SIG-M5 (cell line): ENCODE measurements around the gene LCP2.
A peak's percentile ranks its signal among the peaks of the same experiment; 100 is the strongest.

Experiments used
- DNase-seq: peaks from one replicate; lab custom pipeline; 2025; lab: John Stamatoyannopoulos, UW

Gene LCP2

DNA sequence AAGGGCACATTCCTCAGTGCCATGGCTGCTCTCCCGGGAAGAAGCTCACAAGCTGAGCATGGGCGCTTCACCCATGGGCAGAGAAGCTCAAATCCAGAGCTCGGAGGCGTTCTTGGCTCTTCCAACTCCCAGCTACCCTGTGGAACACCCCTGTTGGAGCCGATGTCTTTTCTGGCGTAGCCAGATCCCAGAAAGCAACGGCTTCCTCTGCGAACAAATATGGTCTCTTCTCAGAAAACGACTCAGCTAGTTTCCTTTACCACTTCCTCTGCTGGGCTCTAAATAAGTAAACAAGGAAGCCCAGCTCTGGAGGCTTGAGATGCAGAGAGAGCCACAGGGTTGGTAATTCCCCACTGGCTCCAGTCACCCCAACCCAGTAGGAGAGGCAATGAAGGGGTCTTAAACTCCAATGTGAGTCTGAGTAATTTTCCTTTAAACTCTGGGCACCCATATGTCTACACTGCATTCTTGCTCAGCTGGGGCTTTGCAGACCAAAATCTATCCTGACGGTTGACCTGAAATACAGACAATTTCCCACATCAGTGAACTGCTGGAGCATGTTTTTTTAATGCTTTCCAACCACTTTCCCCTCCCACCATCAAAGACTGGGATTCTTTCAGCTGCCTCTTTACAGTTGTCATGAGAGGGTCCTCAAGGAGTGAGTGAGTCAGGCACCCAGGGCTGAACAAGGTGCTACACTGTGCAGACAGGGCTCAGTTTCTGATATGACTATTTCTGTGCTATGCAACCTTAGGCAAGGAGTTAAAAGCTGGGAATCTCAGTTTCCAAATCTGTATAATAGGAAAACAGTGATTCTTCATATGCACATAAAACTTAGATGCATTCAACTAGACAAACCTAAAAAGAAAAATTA lies at the start of gene LCP2:
Gene LCP2, minus strand, starts transcription at position 189 of the 874 bp plus-strand sequence. Its CDS starts 166 bp downstream, at position 23.
- DNase-seq, result no peak

DNA sequence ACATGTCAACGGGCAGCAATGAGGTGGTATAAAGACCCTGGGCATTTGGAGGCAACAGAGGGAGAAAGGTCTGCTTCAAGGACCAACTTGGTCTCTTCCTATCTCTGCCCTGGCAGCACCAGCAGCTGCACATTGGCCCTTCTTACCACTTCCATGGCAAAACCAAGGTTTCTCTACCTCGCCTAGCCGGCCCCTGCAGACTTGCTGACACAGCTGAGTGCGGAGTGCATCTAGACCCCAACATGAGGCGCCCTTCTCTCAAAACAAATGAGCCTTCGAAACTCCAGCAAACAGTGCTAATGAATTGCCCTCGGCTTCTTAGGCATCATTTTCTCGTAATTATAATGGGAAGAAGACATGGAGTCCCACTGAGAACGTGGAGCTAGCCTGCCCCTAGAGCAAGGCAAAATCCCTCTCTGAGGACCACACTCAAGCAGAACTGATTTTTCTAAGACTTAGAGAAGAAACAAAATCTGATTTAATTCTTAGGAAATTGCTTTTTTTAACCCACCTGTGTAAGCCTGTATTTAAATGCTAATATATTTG lies 49.5 kb upstream of the LCP2 start:
- DNase-seq, result no peak

DNA sequence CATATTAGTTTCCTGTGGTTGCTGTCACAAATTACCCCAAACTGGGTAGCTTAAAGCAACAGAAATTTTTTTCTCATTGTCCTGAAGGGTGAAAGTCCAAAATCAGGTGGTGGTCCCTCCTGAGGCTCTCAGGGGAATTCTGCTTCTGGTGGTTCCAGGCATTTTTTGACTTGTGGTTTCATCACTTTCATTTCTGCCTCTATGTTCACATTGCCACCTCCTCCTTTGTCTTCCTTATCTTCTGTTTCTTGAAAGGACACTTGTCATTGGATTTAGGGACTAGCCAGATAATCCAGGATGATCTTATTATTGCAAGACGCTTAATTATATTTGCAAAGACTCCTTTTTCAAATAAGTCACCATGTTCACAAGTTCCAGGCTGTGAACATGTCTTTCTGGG lies 48.4 kb upstream of the LCP2 start:
- no peak for DNase-seq

DNA sequence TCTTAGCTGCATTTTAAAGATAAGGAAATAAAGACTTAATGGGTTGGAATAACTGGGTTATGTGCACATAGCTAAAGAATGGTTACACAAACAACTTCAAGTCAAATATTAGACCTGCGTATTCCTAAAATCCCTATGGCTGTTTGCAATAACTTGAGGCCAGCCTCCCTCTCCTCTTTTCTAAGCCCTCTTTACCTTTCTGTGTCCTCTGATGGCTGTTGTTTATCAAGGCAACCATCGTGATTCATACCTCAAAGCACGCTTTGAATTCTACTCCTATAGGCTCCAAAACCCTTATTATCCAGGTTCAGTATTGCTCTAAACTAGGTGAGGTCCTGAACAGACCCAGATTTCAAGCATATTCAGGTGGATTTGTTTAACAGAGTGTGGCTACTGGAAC lies 45.6 kb upstream of the LCP2 start:
- no peak for DNase-seq

DNA sequence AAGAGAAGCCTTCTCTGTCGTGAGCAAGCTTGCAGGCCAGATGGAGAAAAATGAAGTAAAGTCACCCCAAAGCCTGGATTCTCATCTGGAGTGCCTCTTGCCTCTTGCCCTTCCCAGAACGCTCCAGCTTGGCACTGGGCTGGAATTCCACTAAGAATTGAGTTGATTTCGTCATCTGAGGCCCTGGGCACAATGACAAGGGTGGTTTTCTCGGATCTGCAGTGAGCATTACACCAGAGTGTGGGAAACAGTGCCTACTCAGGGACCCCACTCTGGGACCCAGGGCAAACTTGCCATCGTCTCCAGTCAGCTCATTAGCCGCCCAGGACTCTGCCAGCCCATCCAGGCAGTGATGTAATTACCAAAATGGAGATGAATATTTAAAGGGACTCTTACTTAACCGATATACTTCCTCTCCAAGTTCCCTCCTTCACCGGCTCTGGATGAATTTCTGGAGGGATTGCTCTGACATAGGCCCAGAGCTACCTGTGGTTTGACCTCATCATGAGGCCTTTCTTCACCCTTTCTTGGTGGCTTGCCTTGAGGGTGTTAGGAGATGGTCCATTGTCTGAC lies 44.7 kb upstream of the LCP2 start:
- no peak for DNase-seq

- DNase-seq, result no peak
Measured at GRCh38 chr5:170341545-170341944, 44.0 kb upstream of the LCP2 start.

GRCh38 chr5:170339780-170340167 lies 42.2 kb upstream of the LCP2 start:
- DNase-seq, result no peak

GRCh38 chr5:170338933-170339779 lies 41.6 kb upstream of the LCP2 start:
- no peak for DNase-seq

- DNase-seq, result no peak
Measured at GRCh38 chr5:170338291-170338690, 40.7 kb upstream of the LCP2 start.

- no peak for DNase-seq
Measured at GRCh38 chr5:170337045-170337733, 39.6 kb upstream of the LCP2 start.

- DNase-seq, result no peak
Measured at GRCh38 chr5:170336065-170336464, 38.5 kb upstream of the LCP2 start.

DNA sequence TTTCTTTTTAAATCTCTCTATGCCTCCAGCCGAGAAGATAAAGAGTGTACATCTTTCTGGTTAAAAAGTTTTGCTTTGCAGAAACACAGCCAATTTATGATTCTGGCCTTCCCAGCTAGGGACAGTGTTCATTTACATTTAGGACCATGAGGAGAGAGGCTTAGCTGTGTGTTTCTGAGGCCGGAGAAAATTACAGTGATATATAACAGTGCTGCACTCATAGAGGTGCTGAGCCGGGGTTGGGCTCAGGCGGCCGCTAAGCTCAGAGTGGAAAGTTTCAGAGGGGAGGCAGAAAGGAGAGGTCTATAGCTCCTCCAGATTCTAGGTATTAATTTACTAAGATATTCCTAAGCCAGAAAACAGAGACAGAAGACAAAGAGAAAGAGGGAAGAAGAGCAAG lies 37.0 kb upstream of the LCP2 start:
- no peak for DNase-seq

DNA sequence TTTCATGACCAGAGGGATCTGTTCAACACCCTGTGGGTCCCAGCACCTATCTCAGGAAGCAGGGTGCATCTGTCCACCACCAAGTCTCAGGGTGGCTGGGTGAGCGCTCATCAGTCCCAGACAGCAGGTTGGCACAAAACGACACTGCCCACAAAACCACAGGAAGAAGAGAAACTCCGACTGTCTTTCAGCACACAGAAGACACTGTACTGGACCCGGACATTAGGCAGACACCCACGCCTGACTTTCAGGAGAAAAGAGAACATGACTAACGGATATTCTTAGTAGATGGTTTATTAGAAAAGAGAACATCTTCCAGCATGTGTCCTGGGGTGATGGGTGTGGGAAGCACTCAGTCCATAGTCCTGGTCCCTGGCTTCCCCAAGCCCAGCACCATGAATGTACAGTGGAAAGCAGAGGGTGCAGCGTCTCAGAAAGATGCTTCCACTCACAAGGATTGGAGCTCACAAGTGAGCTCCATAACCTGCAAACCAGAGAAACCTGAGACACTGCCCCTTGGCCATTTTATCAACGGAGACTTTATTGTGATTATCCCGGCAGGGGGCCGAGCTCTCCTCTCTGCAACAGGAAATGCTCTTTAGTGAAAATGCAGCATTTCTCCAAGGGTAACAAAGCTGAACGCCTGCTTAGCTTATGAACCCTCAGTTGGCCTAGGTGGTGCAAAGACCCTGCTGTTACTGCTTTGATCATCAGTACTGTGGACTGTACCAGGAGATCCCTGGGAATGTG lies 35.8 kb upstream of the LCP2 start:
- peak; percentile 18 for DNase-seq

- no peak for DNase-seq
Measured at GRCh38 chr5:170332058-170332457, 34.5 kb upstream of the LCP2 start.

DNA sequence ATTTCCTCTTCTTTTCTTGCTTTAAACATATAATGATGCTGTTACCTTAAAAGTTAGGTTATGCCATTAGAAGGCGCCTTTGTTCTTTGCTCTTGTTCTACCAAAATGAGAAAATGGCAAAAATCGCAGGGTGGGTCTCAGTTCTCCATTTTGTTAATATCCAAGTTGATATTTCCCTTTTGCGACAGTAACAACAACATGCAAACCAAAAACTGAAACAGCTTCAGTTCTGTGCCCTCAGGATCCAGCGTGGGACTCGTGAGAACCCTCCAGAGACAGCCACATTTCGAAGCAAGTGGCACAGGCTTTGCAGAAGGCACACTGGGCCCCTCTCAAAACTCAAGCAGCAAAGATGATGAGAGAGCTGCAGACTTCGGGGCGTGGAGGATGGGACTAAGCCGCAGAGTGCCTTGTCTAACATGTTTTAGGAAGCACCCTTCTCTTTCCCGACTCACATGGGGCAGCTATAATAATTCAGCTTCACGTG lies 33.0 kb upstream of the LCP2 start:
- DNase-seq, result no peak

- no peak for DNase-seq
Measured at GRCh38 chr5:170329524-170329923, 31.9 kb upstream of the LCP2 start.

GRCh38 chr5:170327829-170328228 lies 30.3 kb upstream of the LCP2 start:
- no peak for DNase-seq

- no peak for DNase-seq
Measured at GRCh38 chr5:170327168-170327567, 29.6 kb upstream of the LCP2 start.

DNA sequence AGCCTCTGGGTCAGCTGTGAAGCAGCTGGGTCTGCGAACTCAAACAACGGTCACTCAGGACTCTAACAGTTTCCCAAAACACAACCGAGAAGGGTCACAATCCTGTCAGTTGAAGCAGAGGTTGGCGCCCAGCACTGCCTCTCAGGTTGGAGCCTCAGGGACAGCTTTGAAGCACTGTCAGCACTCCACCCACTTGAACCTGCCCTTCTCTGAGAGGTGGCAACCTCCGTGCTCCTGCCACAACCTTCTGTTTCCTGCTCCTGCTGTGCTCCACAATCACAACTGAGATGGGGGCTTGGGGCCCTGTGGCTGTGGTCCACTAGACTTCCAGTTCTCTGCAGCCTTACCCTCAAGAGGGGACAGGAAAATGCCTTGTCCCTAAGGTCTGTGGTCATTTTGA lies 21.7 kb upstream of the LCP2 start:
- DNase-seq, result no peak

GRCh38 chr5:170317499-170317898 lies 19.9 kb upstream of the LCP2 start:
- DNase-seq, result no peak

DNA sequence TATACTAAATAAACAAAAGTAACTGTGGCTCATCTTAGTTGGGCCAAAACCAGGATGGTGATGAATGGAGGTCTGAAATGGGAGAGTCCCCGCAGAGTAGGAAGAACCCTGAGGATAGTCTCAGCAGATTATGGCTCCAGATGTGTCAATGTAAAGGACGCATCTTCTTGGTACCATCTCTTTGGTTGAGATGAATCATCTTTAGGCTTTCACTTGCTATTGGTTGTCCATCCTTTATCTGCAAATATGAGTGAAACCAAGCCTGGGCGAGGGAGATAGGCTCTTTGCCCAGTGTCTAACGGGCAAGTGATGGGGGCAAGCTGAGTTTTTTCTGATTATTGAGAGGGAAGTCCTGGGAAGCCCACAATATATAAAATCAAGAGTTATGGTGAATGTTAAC lies 19.4 kb upstream of the LCP2 start:
- DNase-seq, result no peak
